Limb (tissue), 2 donors: Measurements from ENCODE around the gene TTC34.

Experiments
- DNase-seq, 2 donors: peaks; one replicate each; pipeline ENCODE4 v3.0.0-alpha.2; 2016; ENCODE audit errors: extremely low spot score in 2 of 2

Gene TTC34

DNA sequence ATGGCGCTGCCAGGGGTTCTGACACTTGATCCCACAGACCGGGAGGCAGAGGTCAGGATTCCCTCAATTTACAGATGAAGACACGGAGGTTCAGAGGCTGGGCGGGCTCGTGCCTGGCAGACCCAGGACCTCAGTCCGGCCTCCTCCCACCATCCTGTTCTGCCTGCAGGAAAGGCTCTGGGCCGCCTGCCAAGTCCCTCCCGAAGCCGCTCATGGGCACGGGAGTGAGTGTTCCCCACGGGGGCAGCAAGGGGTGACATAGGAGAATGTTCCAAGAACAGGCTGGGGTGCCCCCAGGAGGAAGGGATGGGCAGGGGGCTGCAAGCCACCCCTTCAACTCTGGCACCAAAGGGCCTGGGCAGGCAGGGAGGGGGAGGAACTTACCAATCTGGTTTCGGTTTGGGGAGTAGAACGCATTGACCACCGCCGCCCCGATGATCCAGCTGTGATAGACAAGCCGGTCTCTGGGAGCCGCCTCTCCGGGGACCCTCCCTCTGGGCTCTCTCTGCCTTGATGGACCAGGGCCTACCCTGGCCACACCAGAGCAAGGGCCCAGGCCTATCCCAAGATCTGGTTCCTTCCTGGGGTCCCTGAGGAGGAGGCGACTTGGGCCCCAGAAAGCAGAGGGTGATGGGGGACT, 207.4 kb downstream of the TTC34 start:
- peak; percentile 8 to 72 for DNase-seq

DNA sequence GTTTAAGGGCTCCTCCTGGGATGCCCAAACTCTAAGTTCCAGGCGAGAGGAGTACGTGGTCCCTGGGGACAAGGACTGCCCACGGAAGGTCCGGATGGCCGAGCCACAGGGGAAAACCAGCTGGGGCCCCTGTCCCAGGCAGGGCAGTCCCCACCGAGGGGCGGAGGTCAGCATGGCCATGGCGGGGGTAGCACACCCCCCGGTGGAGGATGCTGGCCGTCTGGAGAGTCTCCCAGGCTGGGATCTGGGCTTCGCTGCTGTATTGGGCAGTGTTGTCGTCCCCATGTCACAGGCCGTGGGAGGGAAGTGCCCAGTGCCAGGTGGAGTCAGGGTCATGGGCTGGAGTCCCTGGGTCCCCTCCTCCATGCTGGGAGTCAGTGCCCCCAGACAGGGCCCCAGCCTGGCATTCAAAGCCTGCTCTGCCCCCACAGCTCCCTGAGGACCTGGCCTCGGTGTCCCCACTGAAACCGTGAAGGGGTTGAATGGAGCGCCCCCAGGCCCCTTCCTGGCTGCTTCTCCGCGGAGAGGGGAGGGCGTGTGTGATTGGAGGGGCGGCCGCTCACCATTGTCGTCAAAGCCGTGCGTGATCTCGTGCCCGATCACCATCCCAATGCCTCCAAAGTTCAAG, 208.1 kb downstream of the TTC34 start:
- no peak for DNase-seq

DNA sequence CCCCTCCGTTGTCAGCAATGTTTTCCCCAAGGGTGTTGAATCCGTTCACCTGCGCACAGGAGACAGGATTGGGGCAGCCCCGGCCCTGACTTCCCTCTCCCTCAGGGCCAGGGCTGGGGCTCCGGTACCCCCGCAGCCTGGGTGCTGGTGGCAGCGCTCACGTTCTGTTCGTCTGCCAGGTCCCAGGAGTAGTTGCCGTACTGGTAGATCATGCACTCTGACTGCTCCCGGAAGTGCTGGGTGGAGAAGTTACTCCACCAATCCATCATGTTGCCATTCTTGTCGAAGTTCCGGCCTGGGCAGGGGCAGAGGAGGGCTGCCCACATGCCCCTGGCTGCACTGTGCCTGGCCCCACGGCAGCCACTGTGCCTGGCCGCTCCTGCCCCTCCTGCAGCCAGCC, 208.8 kb downstream of the TTC34 start:
- DNase-seq = no peak

- no peak for DNase-seq
These were observed 209.8 kb downstream of the TTC34 start for GRCh38 chr1:2591581-2592261.

GRCh38 chr1:2591233-2591580, 210.3 kb downstream of the TTC34 start:
- no peak for DNase-seq

GRCh38 chr1:2590233-2591141, 211.0 kb downstream of the TTC34 start:
- no peak for DNase-seq

DNA sequence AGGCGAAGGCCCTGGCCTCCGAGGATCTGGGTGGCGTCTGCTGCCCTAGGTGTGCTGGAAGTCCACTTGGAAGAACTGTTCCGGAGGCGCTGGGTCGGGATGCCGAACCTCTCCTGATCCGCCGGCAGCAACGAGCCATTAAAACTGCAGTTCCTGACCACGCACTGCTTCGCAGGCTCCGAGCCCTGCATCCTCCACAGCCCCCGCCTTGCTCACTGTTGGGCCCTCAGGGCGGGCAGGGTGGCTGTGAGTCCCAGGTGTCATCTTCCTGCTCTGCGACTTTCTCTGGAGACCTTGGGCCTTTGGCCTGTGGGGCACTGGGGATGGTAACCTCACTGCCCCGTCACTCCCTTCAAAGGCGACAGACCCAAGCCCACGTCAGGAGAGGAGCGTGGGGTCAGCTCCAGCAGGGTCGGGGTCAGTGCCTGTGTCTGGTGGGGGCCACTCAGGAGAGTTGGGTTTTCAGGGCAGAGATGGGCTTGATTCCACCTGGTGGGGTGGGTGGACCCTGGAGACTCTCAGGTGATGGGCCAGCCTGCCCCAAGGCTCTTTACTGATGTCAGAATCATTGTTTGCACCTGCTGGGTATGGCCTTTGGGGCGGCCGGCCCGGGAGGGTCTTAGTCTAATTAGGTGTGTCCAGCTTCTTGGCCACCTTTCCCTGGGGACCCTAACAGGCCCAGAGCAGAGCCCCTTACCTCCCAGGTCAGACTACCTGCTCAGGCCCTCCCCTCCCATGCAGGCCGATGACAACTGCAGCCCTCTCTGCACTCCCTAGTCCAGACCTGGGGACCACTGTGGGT, 211.9 kb downstream of the TTC34 start:
- DNase-seq = no peak

- DNase-seq = no peak
These were observed 212.6 kb downstream of the TTC34 start for GRCh38 chr1:2588661-2589430.

GRCh38 chr1:2587860-2588571, 213.5 kb downstream of the TTC34 start:
- no peak for DNase-seq

DNA sequence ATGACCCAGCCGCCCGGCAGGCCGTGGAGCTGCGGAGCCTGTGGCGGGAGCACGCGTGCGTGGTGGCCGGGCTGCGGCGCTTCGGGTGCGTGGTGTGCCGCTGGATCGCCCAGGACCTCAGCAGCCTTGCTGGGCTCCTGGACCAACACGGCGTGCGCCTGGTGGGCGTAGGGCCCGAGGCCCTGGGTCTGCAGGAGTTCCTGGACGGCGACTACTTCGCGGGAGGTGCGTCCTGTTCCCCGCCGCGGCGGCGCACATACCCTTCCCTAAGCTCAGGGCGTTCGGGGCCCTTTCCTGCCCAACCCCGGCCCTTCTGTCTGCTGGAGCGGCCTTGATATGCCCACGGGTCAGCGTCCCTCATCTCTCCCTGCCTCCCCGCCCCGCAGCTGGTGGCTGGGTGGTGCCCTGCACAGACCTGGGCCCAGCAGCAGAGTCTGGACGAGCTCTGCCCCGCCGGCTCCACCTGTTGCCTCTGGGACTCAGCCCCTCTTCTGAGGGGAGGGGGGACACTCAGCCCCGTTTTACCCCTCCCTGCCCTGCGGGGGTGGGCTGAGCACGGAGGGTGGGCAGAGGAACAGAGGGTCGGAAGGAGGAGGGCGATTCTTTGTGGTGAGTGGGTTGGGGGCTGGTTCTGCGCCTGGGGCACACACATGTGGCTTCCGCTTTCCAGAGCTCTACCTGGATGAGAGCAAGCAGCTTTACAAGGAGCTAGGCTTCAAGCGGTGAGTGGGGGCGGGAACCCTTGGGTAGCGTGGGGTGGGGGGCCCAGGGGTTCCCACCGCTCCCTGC, 214.2 kb downstream of the TTC34 start:
- DNase-seq = no peak

DNA sequence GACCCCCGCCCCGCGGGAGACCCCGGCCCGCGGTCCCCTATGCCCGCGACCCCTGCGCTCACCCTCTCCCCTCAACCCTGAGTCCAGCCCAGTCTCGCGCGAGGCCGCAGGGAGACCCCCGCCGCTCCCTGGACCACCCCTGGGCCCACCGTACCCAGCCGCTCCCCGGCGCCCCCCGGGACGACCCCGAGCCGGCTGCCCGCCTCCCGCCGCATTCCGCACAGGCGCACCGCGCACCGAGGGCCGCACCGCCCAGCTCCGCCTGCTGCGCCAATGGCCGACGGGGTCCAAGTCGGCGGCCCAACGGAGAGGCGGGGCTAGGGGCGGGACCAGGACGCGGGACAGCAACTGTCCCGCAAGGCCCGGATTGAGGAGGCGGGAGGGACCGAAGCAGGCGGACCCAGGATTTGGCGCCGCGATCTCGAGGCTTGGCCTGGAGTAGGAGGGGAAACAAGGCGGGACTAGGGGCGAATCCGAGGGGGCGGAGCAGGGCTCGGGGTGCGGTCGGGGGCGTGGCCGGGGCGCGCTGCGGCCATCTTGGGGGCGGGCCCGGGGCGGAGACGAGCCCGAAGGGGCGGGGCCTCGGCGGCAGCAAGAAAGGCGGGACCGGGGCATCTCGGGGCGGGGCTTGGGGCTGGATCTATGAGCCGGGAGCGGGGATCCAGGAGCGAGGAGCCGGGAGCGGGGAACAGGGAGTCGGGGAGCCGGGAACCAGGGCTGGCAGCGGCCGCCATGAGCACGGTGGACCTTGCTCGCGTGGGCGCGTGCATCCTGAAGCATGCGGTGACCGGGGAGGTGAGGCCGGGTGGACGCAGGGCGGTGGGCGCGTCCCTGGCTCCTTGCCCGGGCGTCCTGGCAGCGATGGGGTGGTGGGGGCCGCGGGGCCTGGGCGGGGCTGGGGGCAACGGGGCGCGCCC, 215.1 kb downstream of the TTC34 start, which contains the start of gene PRXL2B:
TSS of gene PRXL2B (plus strand) at position 624 of the 917 bp plus-strand sequence. CDS start at position 733, 109 bp downstream.
- DNase-seq = peak; percentile 98 to 100
